ENCODE results near the gene IFT25.

- no peak for TF ChIP-seq CTCF (IDR thresholded peaks at IDR 0.05)
- TF ChIP-seq POLR2A (IDR thresholded peaks at IDR 0.05) = no peak
Measured at GRCh38 chr1:53892911-53893310, 52.6 kb downstream of the IFT25 start.

Measured in tibial nerve (tissue), 3 donors.